NCI-H1436 treated with DMSO at 0.1 percent for 48 hours (cell line): ENCODE results near the gene FDXACB1.
"Not testable (repeated sequence)": the region's sequence is repeated elsewhere in the genome, so short reads cannot be mapped to it uniquely, and the experiment has no call there.

Experiments used
- DNase-seq: peaks from one replicate; lab custom pipeline; 2025; lab: John Stamatoyannopoulos, UW

The FDXACB1 gene

DNA sequence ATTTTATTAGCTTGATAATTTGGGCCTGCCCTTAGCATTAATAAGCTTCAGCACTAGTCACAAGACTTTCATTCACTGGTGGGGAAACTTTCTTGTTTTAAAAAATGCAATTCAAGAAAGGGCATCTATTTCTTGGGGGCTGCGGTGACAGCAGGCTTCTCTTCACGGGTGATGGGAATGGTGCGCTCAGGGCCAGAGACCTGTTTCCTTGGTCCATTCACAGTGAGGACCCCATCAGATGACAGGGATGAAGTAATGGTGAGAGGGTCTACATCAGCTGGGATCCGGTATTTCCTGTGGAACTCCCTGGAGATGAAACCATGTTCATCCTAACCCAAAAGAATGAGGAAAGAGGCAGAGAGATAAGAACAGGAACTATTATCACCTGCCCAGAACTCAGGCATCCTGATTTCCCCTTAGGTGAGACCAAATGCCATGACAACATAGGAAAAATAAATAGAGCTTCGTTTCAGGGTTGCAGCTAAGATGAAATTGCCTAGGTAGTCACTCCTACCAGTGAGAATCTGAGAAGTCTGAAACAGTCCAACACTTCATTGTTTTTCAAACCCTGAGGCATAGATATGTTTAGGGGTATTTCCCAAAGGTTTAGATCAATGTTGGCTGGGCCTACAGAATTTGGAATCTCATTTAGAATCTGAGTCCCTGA, 29.8 kb upstream of the FDXACB1 start:
- DNase-seq = no peak

DNA sequence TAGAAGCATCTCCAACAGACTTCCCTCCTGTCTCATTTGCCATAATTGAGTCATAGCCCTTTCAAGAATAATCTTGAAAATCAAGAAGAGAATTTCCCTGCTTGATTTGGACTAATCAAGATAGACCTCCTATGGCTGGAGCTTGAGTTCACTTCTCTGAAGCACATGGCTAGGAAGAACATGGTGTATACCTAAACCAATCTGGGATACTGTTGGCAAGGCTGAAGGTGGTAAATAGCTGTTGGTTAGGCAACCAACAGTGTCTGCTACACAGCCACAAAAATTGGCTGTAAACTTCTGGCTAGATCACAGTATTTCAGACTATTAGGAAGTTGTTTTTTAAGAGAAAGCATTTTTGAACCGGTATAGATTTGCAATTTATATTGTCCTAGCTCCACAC, 27.7 kb upstream of the FDXACB1 start:
- DNase-seq = no peak

DNA sequence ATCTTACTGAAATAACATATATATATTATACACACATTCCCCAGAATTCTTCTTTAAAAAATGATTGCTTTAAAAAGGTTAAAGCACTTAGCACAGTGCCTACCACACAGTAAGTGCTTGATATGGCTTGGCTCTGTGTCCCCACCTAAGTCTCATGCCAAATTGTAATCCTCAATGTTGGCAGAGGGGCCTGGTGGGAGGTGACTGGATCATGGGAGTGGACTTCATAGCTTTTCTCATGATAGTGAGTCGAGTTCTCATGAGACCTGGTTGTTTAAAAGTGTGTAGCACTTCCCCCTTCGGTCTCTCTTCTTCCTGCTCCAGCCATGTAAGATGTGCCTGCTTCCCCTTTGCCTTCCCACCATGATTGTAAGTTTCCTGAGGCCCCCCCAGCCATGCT, 26.4 kb upstream of the FDXACB1 start:
- DNase-seq = no peak

DNA sequence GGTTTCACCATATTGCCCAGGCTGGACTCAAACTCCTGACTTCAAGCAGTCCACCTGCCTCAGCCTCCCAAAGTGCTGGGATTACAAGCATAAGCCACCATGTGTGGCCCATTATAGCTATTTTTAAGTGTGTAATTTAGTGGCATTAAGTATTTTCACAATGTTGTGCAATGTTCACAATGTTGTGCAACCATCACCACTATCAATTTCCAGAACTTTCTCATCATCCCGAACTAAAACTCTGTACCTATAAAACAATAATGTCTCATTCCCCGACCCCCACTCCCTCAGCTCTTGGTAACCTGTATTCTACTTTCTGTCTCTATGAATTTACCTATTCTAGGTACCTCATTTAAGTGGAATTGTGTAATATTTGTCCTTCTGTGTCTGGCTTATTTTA, 7.9 kb upstream of the FDXACB1 start:
- no peak for DNase-seq

DNA sequence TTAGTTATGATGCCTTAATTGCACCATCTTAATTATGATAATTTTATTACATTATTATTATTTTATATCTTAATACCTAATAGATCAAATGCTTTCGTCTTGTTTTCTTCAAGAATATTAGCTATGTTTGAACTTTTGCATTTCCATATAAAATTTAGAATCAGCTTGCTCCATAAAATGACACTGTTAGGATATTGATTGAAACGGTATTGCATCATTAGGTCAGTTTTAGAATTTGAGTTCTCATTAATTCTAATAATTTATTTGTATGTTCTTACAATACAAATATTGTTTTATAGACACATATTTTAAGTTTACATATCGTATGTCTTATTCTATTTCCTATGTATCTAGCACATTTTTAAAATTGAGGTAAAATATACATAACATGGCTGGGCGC, 7.1 kb upstream of the FDXACB1 start:
- no peak for DNase-seq

DNA sequence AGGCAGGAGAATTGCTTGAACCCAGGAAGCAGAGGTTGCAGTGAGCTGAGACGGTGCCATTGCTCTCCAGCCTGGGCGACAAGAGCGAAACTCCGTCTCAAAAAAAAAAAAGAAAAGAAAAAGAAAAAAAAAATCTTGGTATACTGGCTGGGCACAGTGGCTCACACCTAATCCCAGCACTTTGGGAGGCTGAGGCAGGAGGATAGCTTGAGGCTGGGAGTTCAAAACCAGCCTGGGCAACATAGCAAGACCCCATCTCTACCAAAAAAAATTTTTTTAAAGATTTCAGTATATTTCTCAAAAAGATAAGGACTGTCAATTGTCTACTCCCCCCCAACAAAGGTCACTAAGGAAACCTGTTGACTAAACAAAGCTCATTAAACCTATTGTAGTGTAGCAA, 6.1 kb upstream of the FDXACB1 start:
- not testable (repeated sequence) for DNase-seq

DNA sequence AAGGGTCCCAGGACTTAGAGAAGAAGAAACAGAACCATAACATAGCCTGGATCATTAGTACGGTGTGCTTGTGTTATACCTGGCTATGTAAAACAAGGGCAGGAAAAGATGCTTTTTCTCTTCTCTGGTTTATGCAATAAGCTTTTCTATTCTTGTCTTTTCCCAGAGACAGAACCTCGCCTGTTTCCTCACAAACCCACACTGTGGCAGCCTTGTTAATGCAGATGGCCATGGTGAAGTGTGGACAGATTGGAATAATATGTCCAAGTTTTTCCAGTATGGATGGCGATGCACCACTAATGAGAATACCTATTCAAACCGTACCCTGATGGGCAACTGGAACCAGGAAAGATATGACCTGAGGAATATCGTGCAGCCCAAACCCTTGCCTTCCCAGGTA, 3.2 kb upstream of the FDXACB1 start:
- no peak for DNase-seq

DNA sequence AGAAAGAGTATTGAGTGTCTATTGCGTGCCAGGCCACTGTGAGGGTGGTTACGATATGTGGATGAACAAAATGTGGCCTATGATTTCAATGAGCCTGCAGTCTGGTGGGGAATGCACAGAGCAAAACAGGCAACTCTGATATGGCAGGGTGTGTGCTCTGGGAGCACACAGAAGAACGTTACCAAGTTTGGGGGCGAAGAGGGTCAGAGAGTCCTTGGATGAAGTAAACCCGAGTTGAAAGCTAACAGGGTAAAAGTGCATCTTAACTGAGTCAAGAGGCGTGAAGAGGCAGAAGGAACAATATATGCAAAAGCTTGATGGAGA, 634 bp upstream of the FDXACB1 start:
- DNase-seq = no peak

DNA sequence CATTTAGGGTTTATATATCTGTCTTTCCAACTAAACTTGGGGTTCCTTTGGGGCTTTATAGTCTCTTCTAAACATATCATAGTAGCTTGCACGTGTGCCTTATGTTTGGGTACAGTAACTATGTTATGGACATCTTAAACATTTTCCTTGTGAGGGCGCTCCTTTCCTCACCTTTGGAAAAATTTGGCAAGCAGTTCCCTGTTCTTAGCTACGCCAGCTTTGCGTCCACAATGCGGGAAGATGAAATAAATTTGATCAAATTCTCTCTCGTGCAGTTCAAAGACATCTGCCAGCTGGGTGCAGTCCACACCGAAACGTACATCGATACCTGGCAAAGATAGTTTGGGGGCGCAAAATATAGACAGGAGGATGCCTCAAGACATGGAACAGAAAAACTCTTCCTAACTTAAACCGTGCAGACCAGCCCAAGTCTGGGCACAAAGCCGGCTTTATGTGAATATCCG, 548 bp downstream of the FDXACB1 start:
- no peak for DNase-seq

DNA sequence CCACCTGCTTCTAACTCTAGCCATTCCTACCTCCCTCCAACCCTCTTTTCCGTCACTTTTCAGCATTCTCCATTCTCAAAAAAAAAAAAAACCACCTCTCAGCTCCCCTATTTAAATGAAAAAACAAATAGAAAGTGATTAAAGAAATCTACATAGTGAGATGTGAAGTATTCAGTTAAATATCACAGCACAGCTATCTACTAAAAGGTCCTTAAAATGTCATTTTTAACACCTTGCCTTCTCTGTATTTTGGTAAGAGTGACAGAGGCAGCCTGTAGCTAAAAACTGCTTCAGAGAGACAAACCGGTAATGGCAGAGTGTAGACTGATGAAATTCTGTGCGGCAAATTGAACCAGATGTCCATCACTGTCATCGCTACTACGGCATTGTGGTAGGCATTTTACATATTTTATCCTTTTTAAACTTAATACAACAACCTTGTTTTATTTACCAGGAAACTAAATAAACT, 7.2 kb downstream of the FDXACB1 start:
- DNase-seq = no peak

DNA sequence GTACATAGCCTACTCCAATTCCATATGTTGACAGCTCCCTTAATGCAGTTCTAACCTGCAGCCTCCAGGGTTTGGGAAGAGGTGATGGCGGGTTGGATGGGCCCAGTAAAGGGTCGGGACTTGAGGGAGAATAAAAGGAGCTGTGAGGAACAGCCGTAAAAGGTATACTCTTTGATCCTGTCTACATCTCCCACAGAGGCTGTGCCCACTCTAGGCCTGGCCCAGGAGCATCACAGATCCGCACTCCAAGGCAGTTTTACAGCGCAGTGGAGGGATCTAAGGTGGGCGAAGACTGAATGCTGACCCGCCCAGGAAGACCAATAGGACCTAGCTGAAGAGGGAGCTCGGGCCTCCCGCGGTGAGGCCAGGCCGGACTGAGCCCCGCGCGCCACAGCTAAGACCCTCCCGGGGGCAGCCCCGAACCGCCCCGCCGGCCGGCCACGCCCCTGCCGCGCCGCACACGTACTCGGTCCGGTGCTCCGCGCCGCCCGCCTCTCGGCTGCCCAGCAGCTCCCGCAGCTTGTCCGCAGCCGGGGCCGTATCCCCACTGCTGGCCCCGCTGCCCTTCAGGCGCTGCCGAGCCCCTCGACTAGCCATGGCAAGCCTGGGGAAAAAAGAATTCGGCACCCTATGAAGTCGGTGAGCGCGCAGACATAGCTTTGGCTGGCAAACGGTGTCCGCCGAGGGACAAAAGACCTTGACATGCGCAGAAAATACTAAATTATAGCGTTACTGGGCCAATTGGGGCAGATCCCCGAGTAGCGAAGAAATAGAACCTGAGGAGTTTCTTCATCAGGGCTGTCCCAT, 7.9 kb downstream of the FDXACB1 start, which contains the start of gene ALG9:
ALG9 (minus strand) TSS at position 696 of the 807 bp plus-strand sequence; CDS start at position 597, 99 bp downstream.
- no peak for DNase-seq

DNA sequence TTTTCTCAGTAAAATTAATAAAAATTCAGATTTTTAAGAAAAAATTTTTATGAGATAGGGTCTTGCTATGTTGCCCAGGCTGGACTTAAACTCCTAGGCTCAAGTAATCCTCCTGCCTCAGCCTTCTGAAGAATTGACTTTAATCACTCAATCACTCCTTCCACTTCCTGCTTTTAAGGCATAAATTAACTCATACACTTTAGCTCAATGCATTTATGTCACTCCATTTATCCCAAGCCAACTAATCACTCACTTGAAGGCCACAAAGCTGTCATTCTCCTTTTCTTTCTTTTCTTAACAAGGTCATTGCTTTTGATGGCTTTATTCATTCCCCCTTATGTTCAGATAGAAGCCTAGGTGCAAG, 8.5 kb downstream of the FDXACB1 start:
- DNase-seq = no peak

DNA sequence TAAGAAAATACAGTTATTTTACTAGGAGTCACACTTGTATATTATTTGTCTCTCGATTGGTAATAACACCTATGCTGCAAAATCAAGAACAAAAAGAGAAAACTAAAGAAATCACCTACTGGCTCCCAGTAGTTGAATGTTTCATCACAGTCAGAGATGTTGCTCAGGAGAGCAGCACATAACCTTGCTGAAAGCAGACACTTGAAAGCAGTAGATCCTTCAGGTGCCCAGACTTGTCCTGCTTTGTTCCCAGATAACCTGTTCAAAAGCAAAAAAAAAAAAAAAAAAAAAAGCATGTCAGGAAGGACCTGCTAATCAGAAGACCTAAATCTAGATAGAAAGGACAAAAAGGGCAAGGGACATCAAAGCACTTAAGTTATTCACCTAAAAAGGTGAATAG, 8.9 kb downstream of the FDXACB1 start:
- no peak for DNase-seq

DNA sequence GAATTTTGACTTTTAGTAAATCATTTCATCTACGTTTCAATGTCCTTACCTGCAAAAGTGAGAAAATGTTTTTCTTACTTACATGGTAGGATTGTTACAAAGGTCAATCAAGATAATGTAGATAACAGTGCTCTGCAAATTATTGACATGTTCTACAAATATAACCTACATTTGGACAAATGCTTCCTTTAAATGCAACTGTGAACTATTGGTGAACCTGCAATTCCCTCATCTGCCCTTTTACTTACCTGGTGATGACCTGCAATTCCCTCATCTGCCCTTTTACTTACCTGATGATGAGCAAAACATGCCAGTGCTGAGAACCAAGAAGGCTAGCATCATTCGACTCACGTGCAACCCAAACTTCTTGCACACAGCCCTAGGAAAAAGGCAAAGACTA, 18.7 kb downstream of the FDXACB1 start:
- DNase-seq = no peak

DNA sequence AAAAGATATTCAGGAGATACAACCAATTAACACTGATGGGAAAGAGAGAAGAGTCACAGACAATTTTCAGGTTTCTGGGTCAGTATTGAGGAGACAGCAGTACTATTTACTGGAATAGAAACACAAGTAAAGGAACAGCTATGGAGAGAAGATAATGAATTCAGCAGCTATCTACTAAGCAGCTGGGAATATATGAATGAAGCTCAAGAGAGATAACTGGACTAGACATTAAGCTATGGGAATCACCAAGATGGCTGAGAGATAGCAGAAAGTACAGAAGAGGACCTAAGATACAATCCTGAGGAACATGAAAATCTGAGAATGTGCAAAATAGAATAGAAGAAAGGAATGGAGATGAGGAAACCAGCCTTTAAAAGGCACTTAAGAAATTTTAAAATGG, 23.5 kb downstream of the FDXACB1 start:
- no peak for DNase-seq

DNA sequence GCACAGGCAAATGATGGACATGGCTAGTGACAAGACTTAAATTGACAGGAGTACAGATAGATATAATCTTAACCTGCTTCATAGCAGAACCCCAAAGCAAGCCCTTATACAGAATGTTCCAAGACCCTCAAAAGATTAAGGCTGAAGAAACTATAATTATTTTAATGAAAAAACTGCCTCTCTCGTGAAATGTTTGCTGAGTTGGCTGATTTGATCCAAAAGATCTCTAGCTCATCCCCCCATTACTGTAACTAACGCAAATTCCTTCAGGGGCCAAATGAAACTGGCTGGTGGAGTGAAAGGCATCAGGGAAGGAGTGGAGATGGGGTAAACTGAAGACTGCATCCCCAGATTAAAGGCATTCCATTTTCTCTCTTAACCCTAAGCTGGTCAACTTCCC, 26.9 kb downstream of the FDXACB1 start:
- DNase-seq = no peak

DNA sequence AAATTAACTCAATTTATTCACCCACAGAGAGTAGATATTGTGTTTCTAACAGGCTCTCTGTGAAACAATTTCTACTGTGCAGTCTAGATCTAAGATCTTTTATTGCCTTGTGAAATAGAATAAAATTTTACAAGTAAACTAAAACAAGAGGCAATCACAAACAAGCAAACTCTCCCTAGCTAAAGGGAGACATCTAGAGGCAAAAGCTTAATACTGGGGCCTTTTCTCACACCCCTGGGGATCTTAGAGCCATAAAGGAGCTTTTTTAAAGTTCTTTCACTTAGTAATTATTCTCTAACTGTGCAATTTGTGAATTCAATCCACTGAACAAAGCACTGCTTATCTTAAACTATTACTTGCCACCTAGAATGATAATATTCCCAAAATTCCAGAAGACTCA, 27.3 kb downstream of the FDXACB1 start:
- DNase-seq = no peak

DNA sequence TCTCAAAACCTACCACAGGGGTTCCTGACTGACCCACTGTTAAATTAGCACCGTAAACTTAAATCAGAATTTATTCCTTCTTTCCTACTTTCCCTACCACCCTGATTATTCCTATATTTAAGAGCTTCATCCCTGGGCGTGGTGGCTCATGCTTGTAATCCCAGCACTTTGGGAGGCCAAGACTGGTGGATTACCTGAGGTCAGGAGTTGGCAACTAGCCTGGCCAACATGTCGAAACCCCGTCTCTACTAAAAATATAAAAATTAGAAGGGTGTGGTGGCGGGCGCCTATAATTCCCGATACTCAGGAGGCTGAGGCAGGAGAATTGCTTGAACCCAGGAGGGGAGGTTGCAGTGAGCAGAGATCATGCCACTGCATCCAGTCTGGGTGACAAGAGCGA, 27.9 kb downstream of the FDXACB1 start:
- DNase-seq = no peak

DNA sequence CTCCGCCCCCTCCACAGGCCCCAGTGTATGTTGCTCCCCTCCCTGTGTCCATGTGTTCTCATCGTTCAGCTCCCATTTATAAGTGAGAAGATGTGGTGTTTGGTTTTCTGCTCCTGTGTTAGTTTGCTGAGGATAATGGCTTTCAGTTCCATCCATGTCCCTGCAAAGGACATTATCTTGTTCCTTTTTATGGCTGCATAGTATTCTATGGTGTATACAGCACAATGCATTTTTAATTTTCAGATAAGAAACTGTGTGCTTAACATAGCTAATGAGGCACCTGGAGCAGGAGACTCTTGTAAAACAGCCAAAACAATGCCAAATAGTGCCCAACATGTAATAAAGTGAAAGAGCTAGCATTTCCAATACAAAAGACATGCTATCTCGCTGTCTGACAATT, 29.3 kb downstream of the FDXACB1 start:
- DNase-seq = no peak

DNA sequence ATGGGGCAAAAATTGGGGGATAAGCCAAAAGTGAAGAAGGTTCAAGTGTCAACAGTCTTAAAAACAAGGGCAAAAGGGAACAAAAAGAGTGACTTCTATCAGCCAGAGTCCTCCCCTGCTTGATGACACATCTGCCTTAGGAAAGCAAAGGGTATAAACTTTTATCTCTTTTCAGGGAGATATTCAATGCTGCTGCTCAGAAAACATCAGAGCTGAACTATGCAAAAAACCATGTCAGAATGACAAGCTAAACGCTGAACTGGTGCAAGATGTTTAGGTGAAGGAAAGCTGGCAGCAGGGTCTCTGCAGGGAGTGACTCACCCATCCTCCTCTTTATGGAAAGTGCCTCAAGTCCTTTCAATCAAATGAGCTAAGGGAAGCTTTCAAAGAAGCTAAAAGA, 32.3 kb downstream of the FDXACB1 start:
- DNase-seq = no peak

DNA sequence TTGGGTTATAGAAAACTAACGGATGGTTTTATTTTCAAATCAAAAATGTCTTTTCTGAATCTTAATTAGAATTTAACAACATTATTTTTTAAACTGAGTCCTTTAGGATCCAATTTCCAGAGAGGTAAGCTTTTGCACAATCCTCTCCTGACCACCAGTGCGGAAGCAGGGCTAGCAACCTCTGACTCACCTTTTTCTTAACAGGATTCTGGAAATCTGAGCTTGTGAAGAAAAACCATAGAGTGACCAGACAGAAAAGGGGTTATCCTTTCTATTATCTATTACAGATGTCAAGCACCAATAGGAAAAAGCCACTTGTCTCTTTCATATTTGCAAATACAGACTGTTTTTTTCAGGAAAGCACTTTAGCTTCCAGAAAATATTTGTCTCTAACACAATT, 32.9 kb downstream of the FDXACB1 start:
- no peak for DNase-seq

DNA sequence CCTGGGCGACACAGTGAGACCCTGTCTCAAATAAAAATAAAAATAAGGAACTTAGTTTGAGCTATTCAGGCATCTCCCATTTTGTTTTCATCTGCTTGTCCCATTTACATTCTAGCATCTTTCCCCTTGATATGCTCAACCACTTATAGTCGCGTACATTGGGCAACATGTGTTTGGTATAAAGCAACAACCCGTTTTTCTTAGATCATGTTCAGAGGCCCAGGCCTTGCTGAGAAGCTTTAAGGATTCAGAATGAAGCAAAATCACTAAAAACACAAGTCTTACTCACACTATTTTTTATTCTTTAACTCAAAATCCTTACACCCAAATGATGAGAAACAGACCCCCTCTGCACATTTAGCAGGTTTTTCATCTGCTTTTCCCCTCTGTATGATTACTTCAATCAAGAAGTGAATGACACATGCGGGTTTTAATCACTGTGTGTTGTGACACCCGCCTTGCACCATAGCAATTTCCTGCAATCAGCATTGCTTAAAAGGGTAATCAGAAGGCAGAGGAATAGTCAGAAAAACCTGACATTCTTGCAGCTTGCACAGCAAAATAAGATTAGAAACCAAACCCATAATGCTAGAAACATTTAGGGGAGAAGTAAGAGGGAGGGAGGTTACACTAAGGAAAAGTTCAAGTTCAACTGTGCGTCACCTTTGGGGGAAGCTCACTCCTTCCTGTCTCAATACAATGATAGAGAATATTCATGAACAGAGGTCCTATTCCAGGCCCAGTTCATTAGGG, 33.5 kb downstream of the FDXACB1 start:
- no peak for DNase-seq

DNA sequence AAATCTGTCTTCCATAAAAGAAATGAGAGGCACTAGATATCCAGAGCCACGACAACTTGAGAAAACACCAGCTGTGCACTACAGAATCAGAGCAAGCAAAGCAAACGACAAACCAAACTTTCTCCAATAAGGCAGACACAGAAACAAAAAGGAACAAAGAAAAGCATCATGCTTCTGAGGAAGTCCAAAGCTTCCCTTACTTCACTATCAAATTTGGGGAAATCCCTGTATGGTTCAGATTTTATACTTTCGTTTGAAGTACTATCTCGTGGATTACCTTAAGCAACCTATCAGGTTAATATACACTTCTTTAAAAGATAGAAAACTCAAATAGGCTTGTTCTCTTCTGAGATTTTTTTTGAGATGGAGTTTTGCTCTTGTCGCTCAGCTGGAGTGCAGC, 35.3 kb downstream of the FDXACB1 start:
- DNase-seq = no peak
